GM12892 (cell line): ENCODE results near the gene MTFR1L.
"Not testable (repeated sequence)": the region's sequence is repeated elsewhere in the genome, so short reads cannot be mapped to it uniquely, and the experiment has no call there.

Source experiments
- POLR2A ChIP-seq: IDR thresholded peaks from 2 replicates; pipeline ENCODE4 v1.6.1; 2011; ENCODE audit warnings: low read depth, low read length, control low read depth
- POLR2AphosphoS5 ChIP-seq: IDR thresholded peaks from 2 replicates; pipeline ENCODE4 v1.6.1; 2011; ENCODE audit warnings: low read depth, low read length, control low read depth
- TAF1 ChIP-seq: IDR thresholded peaks from 2 replicates; pipeline ENCODE4 v1.6.1; 2011; ENCODE audit warnings: low read depth, mild to moderate bottlenecking, control low read depth, low read length, borderline replicate concordance

GRCh38 chr1:25839808-25840207, 20.1 kb downstream of the MTFR1L start:
- TF ChIP-seq POLR2A, POLR2AphosphoS5, TAF1: not testable (repeated sequence)
